Upper lobe of left lung (tissue), 6 donors: ENCODE data around the gene EMSY. TPM values are rescaled to one million over a fixed set of nuclear protein-coding genes. Genes with fewer than 3 reads are reported as not detected.
"Not testable (repeated sequence)": the region's sequence is repeated elsewhere in the genome, so short reads cannot be mapped to it uniquely, and the experiment has no call there.

Experiments
- ATAC-seq, 2 donors: fragments of 200-7000 bp; cut with Tn5 transposase; one replicate each; pipeline ENCODE4 v1.9.1; 2022; ENCODE audit warnings: mild to moderate bottlenecking in 2 of 2, moderate library complexity in 2 of 2; ENCODE audit not compliant: low FRiP score in 2 of 2
- DNase-seq, 2 donors: peaks; one replicate each; pipeline ENCODE4 v3.0.0-alpha.2; 2019 to 2020
- H3K27ac ChIP-seq, 4 donors: fragments of 200-600 bp; sonication (generic); one replicate each; pipeline ENCODE4 v1.5.1; 2016 to 2019
- H3K27me3 ChIP-seq, 4 donors: fragments of 200-600 bp; sonication (generic); one replicate each; pipeline ENCODE4 v1.5.1; 2017 to 2019
- H3K36me3 ChIP-seq, 4 donors: fragments of 200-600 bp; sonication (generic); one replicate each; pipeline ENCODE4 v1.5.1; 2016 to 2019
- H3K4me1 ChIP-seq, 4 donors: fragments of 200-600 bp; sonication (generic); one replicate each; pipeline ENCODE4 v1.5.1; 2018 to 2019
- H3K4me3 ChIP-seq, 4 donors: fragments of 200-600 bp; sonication (generic); one replicate each; pipeline ENCODE4 v1.5.1; 2017 to 2019; ENCODE audit warnings: mild to moderate bottlenecking in 2 of 4, moderate library complexity in 1 of 4
- H3K9me3 ChIP-seq, 4 donors: fragments of 200-600 bp; sonication (generic); one replicate each; pipeline ENCODE4 v1.5.1; 2018 to 2019
- EP300 ChIP-seq, 4 donors: sonication (generic); formaldehyde crosslinking; IDR thresholded peaks; one replicate each; pipeline ENCODE4 v1.5.1; 2017; ENCODE audit warnings: antibody characterized with exemption in 4 of 4, control low read depth in 2 of 4
- POLR2A ChIP-seq, 4 donors: fragments of 450-650 bp; IDR thresholded peaks; one replicate each; pipeline ENCODE4 v1.5.1; 2016 to 2017; ENCODE audit warnings: antibody characterized with exemption in 4 of 4, mild to moderate bottlenecking in 2 of 4
- POLR2AphosphoS5 ChIP-seq, 2 donors: sonication (generic); formaldehyde crosslinking; IDR thresholded peaks; one replicate each; pipeline ENCODE4 v1.5.1; 2017; ENCODE audit warnings: antibody characterized with exemption in 2 of 2
- WGBS, 2 donors: methylation state at CpG; one replicate each; pipeline ENCODE4 v1.1.5; 2017 to 2018; 5-methylcytosine and 5-hydroxymethylcytosine counted together
- total RNA-seq, 6 donors: library from RNA; depleted of rRNA in 4 of 6; stranded (reverse); fragments of >200 nt in 4 of 6; gene quantifications; one replicate each; pipeline versions ENCODE4 v1.1.0 to v1.2.1, GENCODE V29; 2016 to 2021
- TF ChIP-seq, protein P1 (sequence below), 6 experiments: fragments of 450-650 bp in 4 of 6; fragments of 200-600 bp in 2 of 6; sonication (generic) in 2 of 6; IDR thresholded peaks; one replicate each; pipeline ENCODE4 v1.5.1; 2016 to 2019; ENCODE audit warnings: antibody characterized with exemption in 6 of 6
- donor health status: DM: no; HTN: no; CAD: no; lungs with moderate emphysema.
- donor health status: DM: no; HTN: yes; CAD: no; lungs with severe emphysema.

Gene EMSY
- total RNA-seq, 6 donors from 2014 or later = 14.6 to 66.0 (median 20.9) TPM

DNA sequence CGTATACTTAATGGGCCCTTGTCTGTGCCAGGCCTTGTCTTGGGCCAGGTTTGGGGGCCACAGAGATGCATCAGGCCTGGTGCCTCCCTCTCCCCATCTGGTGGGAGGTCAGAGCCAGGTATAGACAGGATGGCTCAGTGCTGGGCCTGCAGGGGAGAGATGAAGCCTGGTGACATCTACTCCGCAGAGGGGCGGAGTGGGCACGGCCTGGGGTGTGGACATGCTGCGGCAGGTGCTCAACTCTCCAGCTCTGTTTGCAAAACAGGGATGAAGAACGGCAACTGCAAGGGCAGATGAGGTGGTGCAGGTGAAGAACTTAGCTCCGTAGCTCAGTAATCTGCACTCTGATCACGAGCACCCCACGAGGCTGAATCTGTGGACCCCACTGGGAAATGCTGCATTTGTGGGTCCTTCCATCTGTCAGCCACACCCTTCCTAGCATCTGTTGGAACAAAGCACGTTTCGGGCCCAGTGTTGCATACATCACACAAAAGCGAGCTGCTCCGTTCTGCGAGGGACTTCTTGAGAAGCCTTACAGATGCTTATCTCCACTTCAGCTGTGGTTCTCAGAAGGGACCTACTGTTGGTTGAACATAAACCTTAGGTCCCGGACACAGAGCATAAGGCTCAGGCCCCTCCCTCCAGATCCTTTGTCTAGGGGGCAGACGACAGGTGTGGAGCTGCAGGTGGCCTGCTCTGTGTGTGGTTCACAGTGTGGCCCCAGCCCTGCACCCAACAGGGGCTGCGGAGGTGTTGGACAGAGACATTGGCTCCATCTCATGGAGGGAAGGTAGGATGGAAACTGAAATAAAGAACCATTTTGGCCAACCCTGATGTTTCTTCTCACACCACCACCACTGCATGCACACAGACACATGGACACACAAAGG, 147.5 kb downstream of the EMSY start:
- peak in 1 of 2 donors; percentile 9 for ATAC-seq
- WGBS, 2 donors = 89% methylated on average over 16 to 17 of the region's 17 CpGs
- no peak for TF ChIP-seq POLR2A (IDR thresholded peaks at IDR 0.05)
- TF ChIP-seq, protein P1, sequence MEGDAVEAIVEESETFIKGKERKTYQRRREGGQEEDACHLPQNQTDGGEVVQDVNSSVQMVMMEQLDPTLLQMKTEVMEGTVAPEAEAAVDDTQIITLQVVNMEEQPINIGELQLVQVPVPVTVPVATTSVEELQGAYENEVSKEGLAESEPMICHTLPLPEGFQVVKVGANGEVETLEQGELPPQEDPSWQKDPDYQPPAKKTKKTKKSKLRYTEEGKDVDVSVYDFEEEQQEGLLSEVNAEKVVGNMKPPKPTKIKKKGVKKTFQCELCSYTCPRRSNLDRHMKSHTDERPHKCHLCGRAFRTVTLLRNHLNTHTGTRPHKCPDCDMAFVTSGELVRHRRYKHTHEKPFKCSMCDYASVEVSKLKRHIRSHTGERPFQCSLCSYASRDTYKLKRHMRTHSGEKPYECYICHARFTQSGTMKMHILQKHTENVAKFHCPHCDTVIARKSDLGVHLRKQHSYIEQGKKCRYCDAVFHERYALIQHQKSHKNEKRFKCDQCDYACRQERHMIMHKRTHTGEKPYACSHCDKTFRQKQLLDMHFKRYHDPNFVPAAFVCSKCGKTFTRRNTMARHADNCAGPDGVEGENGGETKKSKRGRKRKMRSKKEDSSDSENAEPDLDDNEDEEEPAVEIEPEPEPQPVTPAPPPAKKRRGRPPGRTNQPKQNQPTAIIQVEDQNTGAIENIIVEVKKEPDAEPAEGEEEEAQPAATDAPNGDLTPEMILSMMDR (IDR thresholded peaks at IDR 0.05) = no peak
- no peak for TF ChIP-seq EP300 (IDR thresholded peaks at IDR 0.05)
- TF ChIP-seq POLR2AphosphoS5 (IDR thresholded peaks at IDR 0.05) = no peak
- DNase-seq = no peak
- Histone ChIP-seq H3K9me3 (no peaks in the 10 kb centered on the region), H3K4me3 (no peak overlapping the region), H3K27ac (peak overlapping the region in 2 of 4 donors; percentile 4 to 88), H3K36me3 (no peaks in the 10 kb centered on the region), H3K4me1 (peaks cover 12 to 25% (median 18%) of the 10 kb centered on the region in 4 donors), H3K27me3 (no peaks in the 10 kb centered on the region)

- DNase-seq (no peak), ATAC-seq (no peak)
- H3K27me3 ChIP-seq = no peaks in the 10 kb centered on the region
- TF ChIP-seq, protein P1 (IDR thresholded peaks at IDR 0.05) = no peak
- TF ChIP-seq EP300 (IDR thresholded peaks at IDR 0.05) (no peak), POLR2AphosphoS5 (IDR thresholded peaks at IDR 0.05) (no peak), POLR2A (IDR thresholded peaks at IDR 0.05) (no peak)
- 87 to 97% methylated on average over 3 of the region's 3 CpGs for WGBS, 2 donors
- no peak overlapping the region for H3K27ac ChIP-seq
- H3K4me1 ChIP-seq = peaks cover 12 to 20% (median 16%) of the 10 kb centered on the region in 4 donors
- no peaks in the 10 kb centered on the region for H3K9me3 ChIP-seq
- no peaks in the 10 kb centered on the region for H3K36me3 ChIP-seq
- H3K4me3 ChIP-seq = no peak overlapping the region
Observed at GRCh38 chr11:76592961-76593360, 148.1 kb downstream of the EMSY start.

DNA sequence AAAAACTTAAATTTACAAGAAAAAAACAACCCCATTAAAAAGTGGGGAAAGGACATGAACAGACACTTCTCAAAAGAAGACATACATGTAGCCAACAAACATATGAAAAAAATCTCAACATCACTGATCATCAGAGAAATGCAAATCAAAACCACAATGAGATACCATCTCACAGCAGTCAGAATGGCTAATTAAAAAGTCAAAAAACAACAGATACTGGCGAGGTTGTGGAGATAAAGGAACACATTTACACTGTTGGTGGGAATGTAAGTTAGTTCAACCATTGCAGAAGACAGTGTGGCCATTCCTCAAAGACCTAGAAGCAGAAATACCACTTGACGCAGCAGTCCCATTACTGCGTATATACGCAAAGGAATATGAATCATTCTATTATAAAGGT, 150.3 kb downstream of the EMSY start:
- H3K9me3 ChIP-seq, H3K27ac ChIP-seq, H3K36me3 ChIP-seq, ATAC-seq, H3K4me1 ChIP-seq, H3K27me3 ChIP-seq, H3K4me3 ChIP-seq, DNase-seq: not testable (repeated sequence)
- 82 to 95% methylated on average over 4 of the region's 4 CpGs for WGBS, 2 donors

DNA sequence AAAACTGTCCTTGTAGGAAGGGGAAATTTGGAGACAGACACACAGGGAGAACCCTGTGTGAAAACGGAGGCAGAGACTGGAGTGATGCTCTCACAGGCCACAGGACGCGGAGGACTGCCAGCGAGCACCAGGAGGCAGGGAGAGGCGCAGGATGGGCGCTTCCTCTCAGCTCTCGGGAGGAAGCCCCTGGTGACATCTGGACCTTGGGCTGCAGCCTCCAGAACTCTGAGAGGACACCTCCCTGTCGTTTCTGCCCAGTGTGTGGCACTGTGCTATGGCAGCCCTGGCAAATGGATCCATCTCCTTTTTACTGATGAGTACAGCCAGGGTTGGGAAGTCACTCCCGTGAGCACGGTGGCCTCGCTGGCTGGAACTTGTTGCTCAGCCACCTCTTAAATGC, 151.8 kb downstream of the EMSY start:
- DNase-seq (no peak), ATAC-seq (peak in 1 of 2 donors; percentile 25)
- H3K36me3 ChIP-seq = no peaks in the 10 kb centered on the region
- no peaks in the 10 kb centered on the region for H3K9me3 ChIP-seq
- H3K4me3 ChIP-seq = no peak overlapping the region
- H3K4me1 ChIP-seq = peaks cover 0 to under 1% (median 0%) of the 10 kb centered on the region in 4 donors
- TF ChIP-seq POLR2A (IDR thresholded peaks at IDR 0.05) = no peak
- TF ChIP-seq, protein P1 (IDR thresholded peaks at IDR 0.05) = no peak
- TF ChIP-seq POLR2AphosphoS5 (IDR thresholded peaks at IDR 0.05) = no peak
- TF ChIP-seq EP300 (IDR thresholded peaks at IDR 0.05) = no peak
- no peaks in the 10 kb centered on the region for H3K27me3 ChIP-seq
- H3K27ac ChIP-seq = no peak overlapping the region
- 59 to 80% methylated on average over 11 of the region's 11 CpGs for WGBS, 2 donors

DNA sequence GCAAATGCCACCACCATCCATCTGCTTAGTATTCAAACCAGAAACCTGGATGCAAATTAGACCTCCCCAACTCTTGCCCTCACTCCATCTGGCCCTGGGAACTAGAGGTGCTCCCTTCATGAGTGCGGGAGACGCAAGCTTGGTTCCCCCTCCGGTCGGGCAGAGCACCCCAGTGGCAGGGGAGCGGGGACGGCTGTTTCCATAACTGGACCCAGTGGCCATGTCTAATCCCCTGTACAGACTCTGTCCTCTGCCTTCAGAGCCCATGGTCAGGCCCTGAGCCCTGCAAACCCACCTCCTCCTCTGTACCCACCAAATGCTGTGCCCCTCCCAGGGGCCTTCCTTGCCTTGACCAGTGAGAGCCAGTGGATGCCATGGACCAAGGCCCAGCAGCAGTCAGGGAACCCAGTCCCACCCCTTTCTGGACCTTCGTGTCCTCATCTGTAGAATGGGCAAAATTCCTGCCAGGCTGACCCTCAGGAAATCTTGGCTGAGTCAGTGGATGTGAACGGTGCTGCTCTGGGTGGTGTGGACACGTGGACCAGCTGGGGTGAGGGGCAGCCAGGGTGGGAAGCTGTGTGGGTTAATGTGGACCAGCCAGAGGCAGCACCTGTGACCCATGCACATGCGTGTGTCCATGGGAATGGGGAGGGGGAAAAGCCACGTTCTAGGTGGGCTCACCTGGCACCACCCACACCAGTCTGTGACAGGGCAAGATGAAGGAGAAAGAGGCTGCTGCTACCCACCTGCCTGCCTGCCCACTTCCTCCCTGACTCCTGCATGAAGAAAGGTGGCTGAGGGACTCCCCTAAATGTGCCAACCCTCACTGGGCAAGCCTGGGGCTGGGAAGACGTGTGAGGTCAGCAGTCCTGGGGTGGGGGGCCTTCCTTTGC, 153.0 kb downstream of the EMSY start:
- Histone ChIP-seq H3K27ac (no peak overlapping the region), H3K4me1 (peaks cover 0 to 10% (median 6%) of the 10 kb centered on the region in 4 donors), H3K4me3 (no peak overlapping the region), H3K9me3 (no peaks in the 10 kb centered on the region), H3K27me3 (no peaks in the 10 kb centered on the region), H3K36me3 (no peaks in the 10 kb centered on the region)
- DNase-seq (no peak), ATAC-seq (peak in 1 of 2 donors; percentile 64)
- TF ChIP-seq POLR2AphosphoS5 (IDR thresholded peaks at IDR 0.05) = no peak
- no peak for TF ChIP-seq POLR2A (IDR thresholded peaks at IDR 0.05)
- 85 to 88% methylated on average over 10 to 11 of the region's 12 CpGs for WGBS, 2 donors
